Activated B cell treated with CpG ODN at 0.5 μM for 24 hours (primary cell): ENCODE measurements around the gene ABCA13. TPM values are rescaled to one million over a fixed set of nuclear protein-coding genes. Genes with fewer than 3 reads are reported as not detected.

Experiments
- ATAC-seq: fragments of 200-7000 bp; cut with Tn5 transposase; one replicate; pipeline ENCODE4 v1.10.0; 2021; ENCODE audit warnings: low read depth, mild to moderate bottlenecking, moderate library complexity
- CTCF ChIA-PET: fragments of 350-600 bp; sonication (Branson Sonifier 250); formaldehyde crosslinking; loops from one replicate; lab custom pipeline; 2021; ENCODE audit warnings: antibody characterized with exemption; lab: Charles Lee
- POLR2A ChIA-PET: fragments of 350-600 bp; sonication (Branson Sonifier 250); formaldehyde crosslinking; loops from one replicate; lab custom pipeline; 2021; ENCODE audit warnings: antibody characterized with exemption; lab: Charles Lee
- DNase-seq: peaks from one replicate; pipeline ENCODE4 v3.0.0; 2022
- H3K27ac Mint-ChIP-seq: one replicate; pipeline ENCODE4 v1.8.0; 2020; ENCODE audit warnings: mixed read lengths
- H3K27me3 Mint-ChIP-seq: one replicate; pipeline ENCODE4 v1.8.0; 2021; ENCODE audit warnings: mixed read lengths
- H3K36me3 Mint-ChIP-seq: one replicate; pipeline ENCODE4 v1.8.0; 2021; ENCODE audit warnings: low read depth, mixed read lengths
- H3K4me1 Mint-ChIP-seq: one replicate; pipeline ENCODE4 v1.8.0; 2021; ENCODE audit warnings: mixed read lengths
- H3K4me3 Mint-ChIP-seq: one replicate; pipeline ENCODE4 v1.8.0; 2020; ENCODE audit warnings: mild to moderate bottlenecking, mixed read lengths
- H3K9me3 Mint-ChIP-seq: one replicate; pipeline ENCODE4 v1.8.0; 2020; ENCODE audit warnings: mixed read lengths
- CTCF ChIP-seq: fragments of 200-600 bp; IDR thresholded peaks from one replicate; pipeline ENCODE4 v1.8.0; 2022; ENCODE audit warnings: antibody characterized with exemption, mild to moderate bottlenecking
- intact Hi-C: fragments of 100-400 bp; cut with micrococcal nuclease; formaldehyde crosslinking; loops from one replicate; pipeline ENCODE4 v1.15.1; 2024
- total RNA-seq: library from RNA; stranded (reverse); gene quantifications from 2 replicates; pipeline ENCODE4 v1.2.3, GENCODE V29; 2022

ABCA13 gene
- total RNA-seq, 1 donor from 2014 or later, result not detected

GRCh38 chr7:48617508-48617907 lies 446.2 kb downstream of the ABCA13 start:
- Mint-ChIP-seq H3K36me3 (no peaks in the 10 kb centered on the region), H3K9me3 (peaks cover 4% of the 10 kb centered on the region), H3K4me3 (no peak overlapping the region), H3K27me3 (no peaks in the 10 kb centered on the region), H3K4me1 (no peaks in the 10 kb centered on the region), H3K27ac (no peak overlapping the region)
- no peak for ATAC-seq
- no peak for TF ChIP-seq CTCF
- DNase-seq, result no peak
- ChIA-PET POLR2A (no interaction called here), CTCF (no interaction called here)
- intact Hi-C loops, result no loop called here

GRCh38 chr7:48617993-48618392 lies 446.7 kb downstream of the ABCA13 start:
- intact Hi-C loops, result no loop called here
- ATAC-seq (no peak), DNase-seq (no peak)
- H3K4me1 Mint-ChIP-seq, result no peaks in the 10 kb centered on the region
- no peak overlapping the region for H3K27ac Mint-ChIP-seq
- peaks cover 4% of the 10 kb centered on the region for H3K9me3 Mint-ChIP-seq
- POLR2A ChIA-PET, result no interaction called here
- CTCF ChIA-PET, result no interaction called here
- H3K27me3 Mint-ChIP-seq, result no peaks in the 10 kb centered on the region
- no peak for TF ChIP-seq CTCF
- H3K36me3 Mint-ChIP-seq, result no peaks in the 10 kb centered on the region
- H3K4me3 Mint-ChIP-seq, result no peak overlapping the region

- no peak overlapping the region for H3K4me3 Mint-ChIP-seq
- DNase-seq, result no peak
- H3K27ac Mint-ChIP-seq, result no peak overlapping the region
- no peaks in the 10 kb centered on the region for H3K27me3 Mint-ChIP-seq
- CTCF ChIA-PET, result no interaction called here
- POLR2A ChIA-PET, result no interaction called here
- TF ChIP-seq CTCF, result no peak
- H3K9me3 Mint-ChIP-seq, result peaks cover 4% of the 10 kb centered on the region
- no peaks in the 10 kb centered on the region for H3K36me3 Mint-ChIP-seq
- no peak for ATAC-seq
- no peaks in the 10 kb centered on the region for H3K4me1 Mint-ChIP-seq
- intact Hi-C loops, result no loop called here
Measured at GRCh38 chr7:48621076-48621475, 449.8 kb downstream of the ABCA13 start.

- peaks cover 2% of the 10 kb centered on the region for H3K9me3 Mint-ChIP-seq
- POLR2A ChIA-PET, result no interaction called here
Measured at GRCh38 chr7:48627164-48627563, 455.9 kb downstream of the ABCA13 start.

GRCh38 chr7:48628793-48629349 lies 457.6 kb downstream of the ABCA13 start:
- ChIA-PET POLR2A (no interaction called here), CTCF (no interaction called here)
- Mint-ChIP-seq H3K36me3 (no peaks in the 10 kb centered on the region), H3K27ac (no peak overlapping the region), H3K4me1 (no peaks in the 10 kb centered on the region), H3K9me3 (peaks cover 3% of the 10 kb centered on the region), H3K4me3 (no peak overlapping the region), H3K27me3 (no peaks in the 10 kb centered on the region)
- DNase-seq (no peak), ATAC-seq (no peak)
- TF ChIP-seq CTCF, result no peak
- intact Hi-C loops, result no loop called here

More at GRCh38 chr7:48627164-48627563, 455.9 kb downstream of the ABCA13 start:
- ATAC-seq (no peak), DNase-seq (no peak)
- CTCF ChIA-PET, result no interaction called here
- no peak for TF ChIP-seq CTCF
- Mint-ChIP-seq H3K27me3 (no peaks in the 10 kb centered on the region), H3K36me3 (no peaks in the 10 kb centered on the region), H3K4me1 (no peaks in the 10 kb centered on the region), H3K27ac (no peak overlapping the region), H3K4me3 (no peak overlapping the region)
- intact Hi-C loops, result no loop called here
